HepG2 (cell line): Measurements from ENCODE around the gene RSPRY1. TPM values are rescaled to one million over a fixed set of nuclear protein-coding genes. Genes with fewer than 3 reads are reported as not detected.
"Not testable (repeated sequence)": the region's sequence is repeated elsewhere in the genome, so short reads cannot be mapped to it uniquely, and the experiment has no call there.

Experiments
- ATAC-seq: fragments of 200-7000 bp; cut with Tn5 transposase; 3 replicates; pipeline ENCODE4 v1.9.1; 2020; ENCODE audit warnings: mild to moderate bottlenecking, moderate library complexity
- BruUV-seq: library from RNA; stranded (reverse); fragments of 400-500 nt; replicated peaks from 2 replicates; lab custom pipeline; 2021; lab: Mats Ljungman, UMichigan
- CTCF ChIA-PET: fragments of 300-600 bp; formaldehyde crosslinking; extraction: SDS; loops from one replicate; lab custom pipeline; 2021; ENCODE audit warnings: low total read pairs, inconsistent platforms, low intra/inter-chr PET ratio; lab: Yijun Ruan, JAX
- POLR2A ChIA-PET: fragments of 350-600 bp; sonication (Branson Sonifier 250); formaldehyde crosslinking; loops from one replicate; lab custom pipeline; 2020; ENCODE audit warnings: antibody characterized with exemption, inconsistent platforms; lab: Yijun Ruan, JAX
- DNase-seq: peaks from one replicate; pipeline ENCODE4 v3.0.0-alpha.2; 2015; ENCODE audit warnings: low spot score
- FAIRE-seq: peaks from 3 replicates; lab custom pipeline; 2011; peaks lifted over from hg19 to GRCh38; lab: Jason Lieb, UNC
- H2AFZ ChIP-seq: one replicate; pipeline ENCODE4 v1.6.1; 2011; ENCODE audit warnings: low read length, inconsistent platforms
- H3K27ac ChIP-seq: fragments of 300-600 bp; 3 replicates; pipeline ENCODE4 v1.8.0; 2011; ENCODE audit warnings: mixed run types, mild to moderate bottlenecking, mixed read lengths, low read length, inconsistent platforms; ENCODE audit not compliant: insufficient read depth; ENCODE audit errors: extremely low read length
- H3K27me3 ChIP-seq, 2 experiments: fragments of 200-600 bp in 1 of 2; 2 replicates in 1 of 2; 3 replicates in 1 of 2; pipeline versions ENCODE4 v1.6.0 to v1.8.0; 2011; ENCODE audit warnings: low read length in 2 of 2, mild to moderate bottlenecking in 2 of 2, moderate library complexity in 2 of 2, inconsistent platforms in 1 of 2; ENCODE audit not compliant: insufficient read depth in 2 of 2, control insufficient read depth in 1 of 2
- H3K36me3 ChIP-seq, 2 experiments: fragments of 200-600 bp in 1 of 2; replicated peaks in 1 of 2; 2 replicates in 1 of 2; 3 replicates in 1 of 2; pipeline versions ENCODE4 v1.5.1 to v1.8.0; 2011; ENCODE audit warnings: low read length in 2 of 2, inconsistent platforms in 1 of 2; ENCODE audit not compliant: insufficient read depth in 2 of 2, control insufficient read depth in 1 of 2
- H3K4me1 ChIP-seq: 2 replicates; pipeline ENCODE4 v1.5.1; 2012; ENCODE audit warnings: low read length, inconsistent platforms; ENCODE audit not compliant: insufficient read depth
- H3K4me2 ChIP-seq: 2 replicates; pipeline ENCODE4 v1.6.0; 2011; ENCODE audit warnings: low read depth, low read length, inconsistent platforms
- H3K4me3 ChIP-seq, 3 experiments: fragments of 200-600 bp in 1 of 3; sonication (generic), shearing (Covaris generic) in 1 of 3; replicated peaks in 1 of 3; 2 replicates each; pipeline ENCODE4 v1.5.1; 2011 to 2016; ENCODE audit warnings: low read length in 3 of 3, inconsistent platforms in 2 of 3, low read depth in 2 of 3, mild to moderate bottlenecking in 2 of 3, control low read depth in 1 of 3, mixed read lengths in 1 of 3; ENCODE audit not compliant: insufficient read depth in 1 of 3
- H3K79me2 ChIP-seq: one replicate; pipeline ENCODE4 v1.6.1; 2011; ENCODE audit warnings: low read length, inconsistent platforms; ENCODE audit not compliant: insufficient read depth
- H3K9ac ChIP-seq: 2 replicates; pipeline ENCODE4 v1.6.0; 2011; ENCODE audit warnings: mild to moderate bottlenecking, low read depth, low read length, inconsistent platforms; ENCODE audit not compliant: insufficient read depth
- H3K9me3 ChIP-seq: 2 replicates; pipeline ENCODE4 v1.5.1; 2012; ENCODE audit warnings: mild to moderate bottlenecking, low read length
- H4K20me1 ChIP-seq: 2 replicates; pipeline ENCODE4 v1.6.0; 2011; ENCODE audit warnings: inconsistent platforms, mild to moderate bottlenecking, low read length, moderate library complexity; ENCODE audit not compliant: insufficient read depth
- AKAP8 ChIP-seq: sonication (generic); formaldehyde crosslinking; IDR thresholded peaks from 2 replicates; pipeline ENCODE4 v1.5.1; 2020; ENCODE audit warnings: mild to moderate bottlenecking, missing genetic modification reagents
- CEBPB ChIP-seq: IDR thresholded peaks from 2 replicates; pipeline ENCODE4 v1.6.1; 2011; ENCODE audit warnings: low read depth, low read length, improper control_type of control experiment, borderline replicate concordance
- ETV5 ChIP-seq: IDR thresholded peaks from 2 replicates; pipeline ENCODE4 v1.6.1; 2018; ENCODE audit warnings: missing biosample characterization, missing genetic modification reagents, inconsistent platforms, borderline replicate concordance
- FOXP1 ChIP-seq, 2 experiments: fragments of 450-650 bp in 1 of 2; IDR thresholded peaks; 2 replicates each; pipeline ENCODE4 v1.6.1; 2017 to 2018; ENCODE audit warnings: antibody characterized with exemption in 1 of 2
- MYC ChIP-seq: sonication (generic); formaldehyde crosslinking; IDR thresholded peaks from 2 replicates; pipeline ENCODE4 v1.9.0; 2021; ENCODE audit warnings: missing genetic modification reagents, borderline replicate concordance
- ZNF12 ChIP-seq: sonication (generic); formaldehyde crosslinking; IDR thresholded peaks from 2 replicates; pipeline ENCODE4 v1.5.0; 2020; ENCODE audit warnings: missing genetic modification reagents
- ZNF24 ChIP-seq: fragments of 450-650 bp; IDR thresholded peaks from 2 replicates; pipeline ENCODE4 v1.6.1; 2017; ENCODE audit warnings: antibody characterized with exemption, mild to moderate bottlenecking
- WGBS: methylation state at CpG from one replicate; pipeline ENCODE4 v1.1.6; 2017; ENCODE audit warnings: low lambda C conversion rate; 5-methylcytosine and 5-hydroxymethylcytosine counted together
- in situ Hi-C: cut with HindIII; loops from 2 replicates; pipeline ENCODE4 v1.10.0; 2017; ENCODE audit warnings: low pct_unique_long_range_greater_than_20kb; ENCODE audit not compliant: extremely low pct_ligation_motif_present
- intact Hi-C: fragments of 100-400 bp; cut with micrococcal nuclease; formaldehyde crosslinking; loops from one replicate; pipeline ENCODE4 v1.10.0; 2022; ENCODE audit not compliant: unreplicated experiment
- polyA plus RNA-seq, 8 experiments: library from polyadenylated mRNA; depleted of rRNA in 3 of 8; stranded (reverse) in 7 of 8; unstranded in 1 of 8; fragments of >200 nt; fragmentation: Illumina TruSeq in 4 of 8; extraction: Trizol in 4 of 8; gene quantifications; 2 replicates each; pipeline versions ENCODE4 v1.2.1 to v1.2.3, GENCODE V29; 2011 to 2016; ENCODE audit warnings: low read depth in 4 of 8, missing spikeins in 1 of 8, mixed read lengths in 1 of 8; ENCODE audit not compliant: insufficient read depth in 1 of 8
- total RNA-seq, 5 experiments: library from RNA; depleted of rRNA; stranded (reverse); fragments of >200 nt; fragmentation: Illumina TruSeq; extraction: Trizol; gene quantifications; 2 replicates each; pipeline ENCODE4 v1.2.3, GENCODE V29; 2016; ENCODE audit warnings: low read depth in 1 of 5
- TF ChIP-seq, protein P1 (sequence below): sonication (generic); formaldehyde crosslinking; IDR thresholded peaks from 2 replicates; pipeline ENCODE4 v1.8.1; 2023; ENCODE audit warnings: mild to moderate bottlenecking, inconsistent platforms, moderate library complexity, missing genetic modification reagents, borderline replicate concordance
- TF ChIP-seq, protein P2 (sequence below): sonication (generic); formaldehyde crosslinking; conservative IDR thresholded peaks from 2 replicates; pipeline ENCODE4 v1.4.0; 2020; ENCODE audit warnings: mild to moderate bottlenecking, missing genetic modification reagents, moderate library complexity
- TF ChIP-seq, protein P3 (sequence below): sonication (generic); formaldehyde crosslinking; IDR thresholded peaks from 2 replicates; pipeline ENCODE4 v1.4.0; 2020; ENCODE audit warnings: missing genetic modification reagents
- TF ChIP-seq, protein P4 (sequence below): sonication (generic); formaldehyde crosslinking; IDR thresholded peaks from 2 replicates; pipeline ENCODE4 v1.4.0; 2020; ENCODE audit warnings: mild to moderate bottlenecking, missing genetic modification reagents

The RSPRY1 gene
- total and polyA plus RNA-seq, 2 of the 13 experiments (the other 11 are each of a cell fraction or from before 2014, with no cell fraction given), result 53.4 to 61.0 TPM

DNA sequence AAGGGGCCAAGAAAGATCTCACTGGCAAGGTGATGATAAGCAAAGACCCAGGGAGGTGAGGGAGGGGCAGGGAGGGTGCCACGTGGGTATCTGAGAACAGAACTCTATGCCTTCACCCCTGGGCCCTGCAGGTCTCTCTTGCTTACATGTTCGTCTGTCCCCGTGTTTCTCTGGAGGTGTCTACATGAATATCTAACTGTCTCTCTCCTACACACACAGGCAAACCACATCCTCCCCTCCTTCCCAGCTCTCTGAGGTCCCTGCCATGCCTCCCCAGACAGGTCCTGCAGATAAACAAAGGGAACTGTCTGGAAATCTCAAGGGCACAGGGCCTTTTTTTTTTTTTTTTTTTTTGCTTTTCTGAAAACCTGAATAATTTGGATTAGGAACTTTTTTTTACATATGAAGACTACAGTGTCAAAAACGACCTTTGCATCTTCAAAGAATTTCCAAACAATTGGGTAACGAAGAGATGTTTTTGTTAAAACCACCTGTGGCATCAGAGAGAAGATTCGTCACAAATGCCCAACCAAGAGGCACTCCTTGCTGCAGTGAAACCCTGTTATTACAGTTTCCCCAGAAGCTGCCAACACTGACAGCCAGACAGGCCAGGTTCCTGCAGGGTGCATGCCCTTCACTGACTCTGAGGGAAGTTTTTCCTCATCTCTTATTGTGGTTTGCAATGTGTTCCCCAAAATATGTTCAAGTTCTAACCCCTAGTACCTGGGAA lies 80.6 kb downstream of the RSPRY1 start (continued):
- TF ChIP-seq, protein P1, sequence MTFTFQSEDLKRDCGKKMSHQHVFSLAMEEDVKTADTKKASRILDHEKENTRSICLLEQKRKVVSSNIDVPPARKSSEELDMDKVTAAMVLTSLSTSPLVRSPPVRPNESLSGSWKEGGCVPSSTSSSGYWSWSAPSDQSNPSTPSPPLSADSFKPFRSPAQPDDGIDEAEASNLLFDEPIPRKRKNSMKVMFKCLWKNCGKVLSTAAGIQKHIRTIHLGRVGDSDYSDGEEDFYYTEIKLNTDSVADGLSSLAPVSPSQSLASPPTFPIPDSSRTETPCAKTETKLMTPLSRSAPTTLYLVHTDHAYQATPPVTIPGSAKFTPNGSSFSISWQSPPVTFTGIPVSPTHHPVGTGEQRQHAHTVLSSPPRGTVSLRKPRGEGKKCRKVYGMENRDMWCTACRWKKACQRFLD (CRISPR knock-in tag), result no peak
- no peak for TF ChIP-seq ZNF24
- TF ChIP-seq, all 625 proteins: peak for 3

DNA sequence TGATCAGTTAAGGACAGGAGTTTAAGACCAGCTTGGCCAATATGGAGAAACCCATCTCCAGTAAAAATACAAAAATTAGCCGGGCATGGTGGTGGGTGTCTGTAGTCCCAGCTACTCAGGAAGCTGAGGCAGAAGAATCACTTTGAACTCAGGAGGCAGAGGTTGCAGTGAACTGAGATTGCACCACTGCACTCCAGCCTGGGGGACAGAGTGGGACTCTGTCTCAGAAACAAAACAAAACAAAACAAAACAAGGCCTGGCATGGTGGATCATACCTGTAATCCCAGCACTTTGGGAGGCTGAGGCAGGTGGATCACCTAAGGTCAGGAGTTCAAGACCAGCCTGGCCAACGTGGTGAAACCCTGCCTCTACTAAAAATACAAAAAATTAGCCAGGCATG lies 81.2 kb downstream of the RSPRY1 start:
- H3K9me3 ChIP-seq; H4K20me1 ChIP-seq; H2AFZ ChIP-seq; in situ Hi-C loops; CTCF ChIA-PET; DNase-seq; intact Hi-C loops; H3K4me3 ChIP-seq; BruUV-seq; H3K27me3 ChIP-seq; H3K9ac ChIP-seq; TF ChIP-seq FOXP1 (IDR thresholded peaks at IDR 0.05): not testable (repeated sequence)
- H3K4me1 ChIP-seq, result peaks cover 64% of the 10 kb centered on the region
- FAIRE-seq, result peak; percentile 78
- POLR2A ChIA-PET, result interaction anchor here (1.3 kb wide), 1 partner anchor 13 kb away, joined by 4 read pairs; no protein-coding TSS in a partner anchor
- H3K79me2 ChIP-seq, result peaks cover 28% of the 10 kb centered on the region
- peak overlapping the region; percentile 37 for H3K4me2 ChIP-seq
- peaks cover 11 to 16% of the 10 kb centered on the region in 2 experiments; a peak in 4 of 5 replicates for H3K36me3 ChIP-seq
- peak overlapping the region; percentile 48 for H3K27ac ChIP-seq
- 11% methylated on average over 2 of the region's 2 CpGs for WGBS
- ATAC-seq, result peak; percentile 5; the same call in 2 of the 3 replicates
- TF ChIP-seq ETV5 (CRISPR knock-in tag) (0 out of 2 replicates have a peak, but pooled peaks have one; percentile 20), ZNF12 (CRISPR knock-in tag) (peak; percentile 86), CEBPB (peak; percentile 12; the same call in 1 of the 2 replicates), MYC (CRISPR knock-in tag) (0 out of 2 replicates have a peak, but pooled peaks have one; percentile 19), FOXP1 (CRISPR knock-in tag; IDR thresholded peaks at IDR 0.05) (peak; percentile 29; the same call in 1 of the 2 replicates), AKAP8 (CRISPR knock-in tag) (0 out of 2 replicates have a peak, but pooled peaks have one; percentile 52)
- TF ChIP-seq, protein P2, sequence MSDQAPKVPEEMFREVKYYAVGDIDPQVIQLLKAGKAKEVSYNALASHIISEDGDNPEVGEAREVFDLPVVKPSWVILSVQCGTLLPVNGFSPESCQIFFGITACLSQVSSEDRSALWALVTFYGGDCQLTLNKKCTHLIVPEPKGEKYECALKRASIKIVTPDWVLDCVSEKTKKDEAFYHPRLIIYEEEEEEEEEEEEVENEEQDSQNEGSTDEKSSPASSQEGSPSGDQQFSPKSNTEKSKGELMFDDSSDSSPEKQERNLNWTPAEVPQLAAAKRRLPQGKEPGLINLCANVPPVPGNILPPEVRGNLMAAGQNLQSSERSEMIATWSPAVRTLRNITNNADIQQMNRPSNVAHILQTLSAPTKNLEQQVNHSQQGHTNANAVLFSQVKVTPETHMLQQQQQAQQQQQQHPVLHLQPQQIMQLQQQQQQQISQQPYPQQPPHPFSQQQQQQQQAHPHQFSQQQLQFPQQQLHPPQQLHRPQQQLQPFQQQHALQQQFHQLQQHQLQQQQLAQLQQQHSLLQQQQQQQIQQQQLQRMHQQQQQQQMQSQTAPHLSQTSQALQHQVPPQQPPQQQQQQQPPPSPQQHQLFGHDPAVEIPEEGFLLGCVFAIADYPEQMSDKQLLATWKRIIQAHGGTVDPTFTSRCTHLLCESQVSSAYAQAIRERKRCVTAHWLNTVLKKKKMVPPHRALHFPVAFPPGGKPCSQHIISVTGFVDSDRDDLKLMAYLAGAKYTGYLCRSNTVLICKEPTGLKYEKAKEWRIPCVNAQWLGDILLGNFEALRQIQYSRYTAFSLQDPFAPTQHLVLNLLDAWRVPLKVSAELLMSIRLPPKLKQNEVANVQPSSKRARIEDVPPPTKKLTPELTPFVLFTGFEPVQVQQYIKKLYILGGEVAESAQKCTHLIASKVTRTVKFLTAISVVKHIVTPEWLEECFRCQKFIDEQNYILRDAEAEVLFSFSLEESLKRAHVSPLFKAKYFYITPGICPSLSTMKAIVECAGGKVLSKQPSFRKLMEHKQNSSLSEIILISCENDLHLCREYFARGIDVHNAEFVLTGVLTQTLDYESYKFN (CRISPR knock-in tag), result peak; percentile 3; the same call in 1 of the 2 replicates
- TF ChIP-seq, protein P3, sequence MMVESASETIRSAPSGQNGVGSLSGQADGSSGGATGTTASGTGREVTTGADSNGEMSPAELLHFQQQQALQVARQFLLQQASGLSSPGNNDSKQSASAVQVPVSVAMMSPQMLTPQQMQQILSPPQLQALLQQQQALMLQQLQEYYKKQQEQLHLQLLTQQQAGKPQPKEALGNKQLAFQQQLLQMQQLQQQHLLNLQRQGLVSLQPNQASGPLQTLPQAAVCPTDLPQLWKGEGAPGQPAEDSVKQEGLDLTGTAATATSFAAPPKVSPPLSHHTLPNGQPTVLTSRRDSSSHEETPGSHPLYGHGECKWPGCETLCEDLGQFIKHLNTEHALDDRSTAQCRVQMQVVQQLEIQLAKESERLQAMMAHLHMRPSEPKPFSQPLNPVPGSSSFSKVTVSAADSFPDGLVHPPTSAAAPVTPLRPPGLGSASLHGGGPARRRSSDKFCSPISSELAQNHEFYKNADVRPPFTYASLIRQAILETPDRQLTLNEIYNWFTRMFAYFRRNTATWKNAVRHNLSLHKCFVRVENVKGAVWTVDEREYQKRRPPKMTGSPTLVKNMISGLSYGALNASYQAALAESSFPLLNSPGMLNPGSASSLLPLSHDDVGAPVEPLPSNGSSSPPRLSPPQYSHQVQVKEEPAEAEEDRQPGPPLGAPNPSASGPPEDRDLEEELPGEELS (CRISPR knock-in tag), result peak; percentile 42; the same call in 1 of the 2 replicates
- TF ChIP-seq, protein P4, sequence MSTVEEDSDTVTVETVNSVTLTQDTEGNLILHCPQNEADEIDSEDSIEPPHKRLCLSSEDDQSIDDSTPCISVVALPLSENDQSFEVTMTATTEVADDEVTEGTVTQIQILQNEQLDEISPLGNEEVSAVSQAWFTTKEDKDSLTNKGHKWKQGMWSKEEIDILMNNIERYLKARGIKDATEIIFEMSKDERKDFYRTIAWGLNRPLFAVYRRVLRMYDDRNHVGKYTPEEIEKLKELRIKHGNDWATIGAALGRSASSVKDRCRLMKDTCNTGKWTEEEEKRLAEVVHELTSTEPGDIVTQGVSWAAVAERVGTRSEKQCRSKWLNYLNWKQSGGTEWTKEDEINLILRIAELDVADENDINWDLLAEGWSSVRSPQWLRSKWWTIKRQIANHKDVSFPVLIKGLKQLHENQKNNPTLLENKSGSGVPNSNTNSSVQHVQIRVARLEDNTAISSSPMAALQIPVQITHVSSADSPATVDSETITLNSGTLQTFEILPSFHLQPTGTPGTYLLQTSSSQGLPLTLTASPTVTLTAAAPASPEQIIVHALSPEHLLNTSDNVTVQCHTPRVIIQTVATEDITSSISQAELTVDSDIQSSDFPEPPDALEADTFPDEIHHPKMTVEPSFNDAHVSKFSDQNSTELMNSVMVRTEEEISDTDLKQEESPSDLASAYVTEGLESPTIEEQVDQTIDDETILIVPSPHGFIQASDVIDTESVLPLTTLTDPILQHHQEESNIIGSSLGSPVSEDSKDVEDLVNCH (CRISPR knock-in tag), result 0 out of 2 replicates have a peak, but pooled peaks have one; percentile 6
